Heart left ventricle (tissue), 13 donors: ENCODE results near the gene SFXN2.
"Not testable (repeated sequence)": the region's sequence is repeated elsewhere in the genome, so short reads cannot be mapped to it uniquely, and the experiment has no call there.

ENCODE experiments used
- CTCF ChIP-seq, 12 donors: fragments of 200-600 bp; sonication (generic) in 4 of 12; IDR thresholded peaks; one replicate each; pipeline versions ENCODE4 v1.5.0 to v1.8.0; 2018 to 2022; ENCODE audit warnings: antibody characterized with exemption in 12 of 12, mild to moderate bottlenecking in 5 of 12
- POLR2A ChIP-seq, 2 donors: fragments of 450-650 bp; IDR thresholded peaks; one replicate each; pipeline ENCODE4 v1.6.1; 2017; ENCODE audit warnings: antibody characterized with exemption in 2 of 2, mild to moderate bottlenecking in 2 of 2, moderate library complexity in 2 of 2
- donor health status: ischemic (EF 13 %, LVEDD 7.1; RV severe dilation, severe dysfunction).
- donor health status: DM: no; HTN: yes; CAD: no.
- donor health status: DM: no; HTN: no; CAD: no.
- donor health status: ischemic (EF 25% LVEDD 6.9; RV normal size, moderate dysfunction).
- donor health status: ischemic (EF 25% LVEDD 5.7; RV mildly dilated, moderate dysfunction).
- donor health status: ischemic (EF 35%, LVEDD 5.7; RV mildly dilated, moderate dysfunction).
- donor health status: nonischemic (EF 11% LVEDD 7.7; RV severe dilation, severe dysfunction).
- donor health status: DM: yes; HTN: yes; CAD: no.
- donor health status: PGD.
- donor health status: ischemic (EF 29% LVEDD 5.4; RV normal size, mild dysfunction).
- donor health status: nonischemic (EF 23%, LVEDD 6.1; RV moderate dilation, normal function).

- not testable (repeated sequence) for TF ChIP-seq POLR2A, CTCF (IDR thresholded peaks at IDR 0.05)
Observed at GRCh38 chr10:102742313-102742712, 27.9 kb downstream of the SFXN2 start.
